Choroid plexus epithelial cell (primary cell): ENCODE measurements around the gene CPEB1.

Source experiments
- DNase-seq: peaks from one replicate; pipeline ENCODE4 v3.0.0-alpha.2; 2010; ENCODE audit warnings: low read depth
- H3K4me3 ChIP-seq: 2 replicates; pipeline ENCODE4 v1.5.1; 2011; ENCODE audit warnings: low read depth, mild to moderate bottlenecking, control low read depth, low read length, moderate library complexity
- CTCF ChIP-seq: conservative IDR thresholded peaks from 2 replicates; pipeline ENCODE4 v1.5.1; 2011; ENCODE audit warnings: low read depth, mild to moderate bottlenecking, control low read depth, inconsistent platforms, low read length, moderate library complexity

The CPEB1 gene

GRCh38 chr15:82647045-82647834 is at the start of gene CPEB1:
Gene CPEB1, minus strand, starts transcription at chr15:82647363. Its CDS starts 18,904 bp downstream, at chr15:82628459.
- H3K4me3 ChIP-seq, result peak within 1 kb of the TSS; percentile 39
- TF ChIP-seq CTCF, result no peak
- peak; percentile 19 for DNase-seq

- no peak for TF ChIP-seq CTCF
- H3K4me3 ChIP-seq, result no peak overlapping the region
Observed at GRCh38 chr15:82692171-82692570, 45.0 kb upstream of the CPEB1 start.

DNA sequence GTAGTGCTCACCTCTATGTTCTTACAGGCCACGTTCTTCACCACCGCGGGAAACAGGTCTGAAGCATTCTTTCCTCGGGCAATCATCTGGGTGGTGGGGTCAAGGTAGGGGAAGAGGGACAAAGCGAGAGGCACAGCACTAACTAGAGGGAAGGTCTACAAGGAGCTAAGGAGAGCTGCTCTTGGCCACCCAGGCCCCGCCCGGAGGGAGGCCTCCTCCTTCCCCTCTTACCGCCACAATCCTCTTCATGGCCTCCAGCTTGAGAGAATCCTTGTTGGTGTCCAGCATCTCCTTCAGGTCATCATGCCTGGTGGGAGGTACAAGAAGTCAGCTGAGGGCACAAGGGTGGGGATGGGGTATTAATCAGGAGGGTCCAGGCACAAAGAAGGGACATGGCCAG is 42.0 kb upstream of the CPEB1 start:
- DNase-seq, result no peak
- TF ChIP-seq CTCF, result no peak
- no peak overlapping the region for H3K4me3 ChIP-seq

More at GRCh38 chr15:82692171-82692570, 45.0 kb upstream of the CPEB1 start:
- DNase-seq, result no peak

DNA sequence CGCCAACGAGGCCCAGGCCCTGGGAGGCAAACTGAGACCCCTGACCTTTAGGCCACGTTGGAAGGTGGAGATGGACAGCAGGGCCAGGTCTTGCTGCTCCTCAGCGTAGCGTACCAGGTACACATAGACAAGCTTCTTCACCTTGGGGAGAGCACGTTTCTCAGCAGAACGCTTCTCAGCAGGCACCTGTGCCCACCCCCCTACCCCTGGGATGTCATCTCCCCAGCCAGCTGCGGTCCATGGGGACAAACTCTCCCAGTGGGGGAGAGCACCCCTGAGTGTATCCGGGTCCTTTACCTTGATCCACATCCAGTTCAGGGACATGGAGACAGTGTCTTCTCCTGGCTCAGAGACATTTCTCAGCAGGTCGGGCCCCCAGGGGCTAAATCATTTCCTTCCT is 41.5 kb upstream of the CPEB1 start:
- DNase-seq, result no peak
- TF ChIP-seq CTCF, result no peak
- H3K4me3 ChIP-seq, result no peak overlapping the region

DNA sequence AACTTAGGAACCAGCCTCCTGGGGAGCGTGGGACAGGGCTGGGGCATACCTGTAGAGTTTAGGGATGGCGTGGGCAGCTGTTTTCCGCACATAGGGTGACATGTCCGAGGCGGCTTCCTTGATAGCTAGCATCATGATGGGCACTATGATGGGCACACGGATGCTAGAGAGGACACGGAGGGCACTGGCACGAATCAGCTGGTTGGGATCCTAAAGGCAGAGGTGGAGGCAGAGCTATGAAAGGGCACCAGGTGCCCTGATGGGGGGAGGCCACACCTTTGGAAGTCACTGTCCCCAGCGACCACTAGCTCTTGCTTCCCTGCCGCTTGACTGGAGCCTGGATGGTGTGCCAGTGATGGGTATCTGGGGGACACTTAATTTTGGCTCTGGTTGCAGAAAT is 34.2 kb upstream of the CPEB1 start:
- no peak for TF ChIP-seq CTCF
- DNase-seq, result no peak
- H3K4me3 ChIP-seq, result no peak overlapping the region

DNA sequence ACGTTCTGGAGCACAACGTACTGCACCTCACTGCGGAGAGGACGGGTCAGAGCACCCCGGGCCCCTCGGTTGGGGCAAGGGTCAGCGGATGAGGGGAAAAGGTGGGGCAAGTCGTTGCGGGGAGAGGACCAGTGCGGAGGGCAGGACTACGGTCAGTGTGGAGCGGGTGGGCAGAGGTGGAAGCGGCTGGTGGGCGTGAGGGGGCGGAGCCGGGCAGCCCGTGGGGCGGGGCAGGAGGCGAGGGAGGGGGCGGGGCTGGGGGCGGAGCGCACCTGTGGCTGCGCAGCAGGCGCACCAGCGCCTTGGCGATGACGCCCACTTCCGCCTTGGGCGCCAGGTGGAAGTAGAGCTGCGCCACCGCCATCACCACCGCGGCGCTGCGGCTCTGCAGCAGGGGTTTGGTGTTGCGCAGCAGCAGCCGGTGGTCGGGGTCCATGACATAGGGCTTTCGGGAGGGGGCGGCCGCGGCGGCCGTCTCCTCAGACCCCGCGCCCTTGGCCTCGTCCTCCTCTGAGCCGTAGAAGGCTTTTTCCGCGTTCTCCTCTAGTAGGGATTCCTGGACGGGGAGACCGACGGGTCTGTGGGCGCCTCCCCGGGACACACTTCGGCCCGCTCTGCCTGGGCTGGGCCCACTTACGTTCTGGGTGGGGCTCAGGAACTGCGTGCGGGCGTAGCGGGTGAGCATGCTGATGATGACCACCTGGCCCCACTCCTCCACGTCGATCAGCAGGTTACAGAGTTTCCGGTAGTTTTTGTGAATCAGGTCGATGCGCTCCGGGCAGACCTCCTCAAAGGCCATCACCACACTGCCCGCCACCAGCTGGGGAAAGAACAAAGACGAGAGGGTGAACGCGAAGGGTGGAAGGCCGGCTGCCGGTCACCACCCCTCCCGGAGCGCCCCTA is 33.3 kb upstream of the CPEB1 start:
- no peak for DNase-seq
- TF ChIP-seq CTCF, result no peak

More for the DNA sequence above, 33.3 kb upstream of the CPEB1 start:
- no peak overlapping the region for H3K4me3 ChIP-seq
